ES-I3 (cell line): ENCODE results near the gene PLEKHM1.
"Not testable (repeated sequence)": the region's sequence is repeated elsewhere in the genome, so short reads cannot be mapped to it uniquely, and the experiment has no call there.

ENCODE experiments used
- H3K36me3 ChIP-seq: 2 replicates; pipeline ENCODE4 v1.6.1; 2013; ENCODE audit warnings: mild to moderate bottlenecking, low read length, control low read depth, moderate library complexity; ENCODE audit not compliant: insufficient read depth
- H3K4me1 ChIP-seq: 2 replicates; pipeline ENCODE4 v1.6.1; 2013; ENCODE audit warnings: mild to moderate bottlenecking, control low read depth, low read length; ENCODE audit not compliant: insufficient read depth
- H3K9ac ChIP-seq: 2 replicates; pipeline ENCODE4 v1.6.1; 2013; ENCODE audit warnings: low read depth, mild to moderate bottlenecking, low read length, moderate library complexity
- H3K9me3 ChIP-seq: 2 replicates; pipeline ENCODE4 v1.6.1; 2013; ENCODE audit warnings: mild to moderate bottlenecking, low read length, moderate library complexity; ENCODE audit not compliant: control insufficient read depth, insufficient read depth

PLEKHM1 gene

GRCh38 chr17:45490615-45491433, at the start of gene PLEKHM1:
TSS of gene PLEKHM1 (minus strand) at chr17:45490721. CDS start at chr17:45482484, 8,237 bp downstream.
- H3K9ac ChIP-seq: peak within 1 kb of the TSS; percentile 71
- not testable (repeated sequence) for H3K36me3 ChIP-seq, H3K4me1 ChIP-seq, H3K9me3 ChIP-seq

- H3K4me1 ChIP-seq: not testable (repeated sequence)
Measured at GRCh38 chr17:45538168-45538567, 47.6 kb upstream of the PLEKHM1 start.

GRCh38 chr17:45506072-45506471, 15.6 kb upstream of the PLEKHM1 start:
- H3K9ac ChIP-seq, H3K36me3 ChIP-seq, H3K9me3 ChIP-seq, H3K4me1 ChIP-seq: not testable (repeated sequence)

More at GRCh38 chr17:45538168-45538567, 47.6 kb upstream of the PLEKHM1 start:
- H3K36me3 ChIP-seq, H3K9me3 ChIP-seq, H3K9ac ChIP-seq: not testable (repeated sequence)

GRCh38 chr17:45505183-45505582, 14.7 kb upstream of the PLEKHM1 start:
- not testable (repeated sequence) for H3K9me3 ChIP-seq, H3K4me1 ChIP-seq, H3K9ac ChIP-seq, H3K36me3 ChIP-seq

GRCh38 chr17:45501092-45501707, 10.7 kb upstream of the PLEKHM1 start:
- H3K9ac ChIP-seq, H3K9me3 ChIP-seq, H3K36me3 ChIP-seq, H3K4me1 ChIP-seq: not testable (repeated sequence)

GRCh38 chr17:45500478-45500877, 10.0 kb upstream of the PLEKHM1 start:
- not testable (repeated sequence) for H3K36me3 ChIP-seq, H3K9ac ChIP-seq, H3K9me3 ChIP-seq, H3K4me1 ChIP-seq

- H3K9me3 ChIP-seq, H3K36me3 ChIP-seq, H3K9ac ChIP-seq, H3K4me1 ChIP-seq: not testable (repeated sequence)
Measured at GRCh38 chr17:45499208-45499607, 8.7 kb upstream of the PLEKHM1 start.

- not testable (repeated sequence) for H3K9ac ChIP-seq, H3K36me3 ChIP-seq, H3K4me1 ChIP-seq, H3K9me3 ChIP-seq
Measured at GRCh38 chr17:45498377-45498776, 7.9 kb upstream of the PLEKHM1 start.

- not testable (repeated sequence) for H3K9ac ChIP-seq, H3K36me3 ChIP-seq, H3K9me3 ChIP-seq, H3K4me1 ChIP-seq
Measured at GRCh38 chr17:45497449-45497848, 6.9 kb upstream of the PLEKHM1 start.

- H3K9me3 ChIP-seq, H3K36me3 ChIP-seq, H3K4me1 ChIP-seq, H3K9ac ChIP-seq: not testable (repeated sequence)
Measured at GRCh38 chr17:45496507-45496906, 6.0 kb upstream of the PLEKHM1 start.

GRCh38 chr17:45494556-45494955, 4.0 kb upstream of the PLEKHM1 start:
- not testable (repeated sequence) for H3K9me3 ChIP-seq, H3K4me1 ChIP-seq, H3K9ac ChIP-seq, H3K36me3 ChIP-seq

- H3K4me1 ChIP-seq, H3K36me3 ChIP-seq, H3K9me3 ChIP-seq, H3K9ac ChIP-seq: not testable (repeated sequence)
Measured at GRCh38 chr17:45492156-45492555, 1.6 kb upstream of the PLEKHM1 start.

GRCh38 chr17:45490198-45490597, 323 bp downstream of the PLEKHM1 start:
- H3K9ac ChIP-seq: peak overlapping the region; percentile 71; the same call in 1 of the 2 replicates
- not testable (repeated sequence) for H3K36me3 ChIP-seq, H3K9me3 ChIP-seq, H3K4me1 ChIP-seq

- H3K9me3 ChIP-seq, H3K36me3 ChIP-seq, H3K9ac ChIP-seq, H3K4me1 ChIP-seq: not testable (repeated sequence)
Measured at GRCh38 chr17:45487704-45488103, 2.8 kb downstream of the PLEKHM1 start.

- H3K4me1 ChIP-seq, H3K36me3 ChIP-seq, H3K9me3 ChIP-seq, H3K9ac ChIP-seq: not testable (repeated sequence)
Measured at GRCh38 chr17:45483591-45484216, 6.8 kb downstream of the PLEKHM1 start.
